GM19467 (cell line): ENCODE measurements around the gene KDSR.
"Not testable (repeated sequence)": the region's sequence is repeated elsewhere in the genome, so short reads cannot be mapped to it uniquely, and the experiment has no call there.

ENCODE experiments used
- ATAC-seq: cut with Tn5 transposase; IDR thresholded peaks from one replicate; pipeline ENCODE4 v1.9.1; 2021; ENCODE audit warnings: mild to moderate bottlenecking, moderate library complexity; ENCODE audit not compliant: unreplicated experiment

The KDSR gene

GRCh38 chr18:63366213-63367052, 573 bp downstream of the KDSR start:
- ATAC-seq = peak; percentile 23

DNA sequence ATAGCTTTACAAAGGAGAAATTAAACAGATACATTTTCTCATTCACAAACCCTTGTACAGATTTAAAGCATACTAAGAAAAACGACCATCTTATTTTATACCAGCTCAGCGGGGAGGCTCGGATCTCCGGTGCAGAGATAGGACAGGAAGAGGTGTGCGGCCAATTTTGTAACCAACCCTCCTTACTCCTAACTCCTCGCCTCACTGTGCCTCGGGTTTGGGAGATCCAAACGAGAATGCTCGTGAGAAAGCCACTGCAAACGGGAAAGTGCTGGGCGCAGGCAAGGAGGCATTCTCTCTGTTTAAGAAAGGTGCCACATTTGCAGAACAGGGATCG, 1.2 kb downstream of the KDSR start:
- ATAC-seq = no peak

DNA sequence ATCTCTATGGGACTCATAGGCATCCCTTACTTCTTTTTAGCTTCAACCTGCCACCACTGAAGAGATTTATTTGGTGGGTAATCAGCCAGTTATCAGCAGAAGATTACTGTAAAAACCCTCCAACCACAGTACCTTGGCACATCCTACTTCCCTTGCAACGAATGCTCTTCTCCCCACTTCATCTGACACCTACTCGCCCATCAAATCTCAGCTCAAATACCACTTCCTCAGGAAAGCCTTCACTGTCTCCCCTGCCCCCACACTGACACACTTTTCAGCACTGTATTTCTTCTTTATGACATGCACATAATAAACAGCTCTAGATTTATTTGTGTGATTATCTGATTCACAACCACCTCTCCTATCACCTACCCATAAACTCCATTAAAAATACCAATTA, 3.1 kb downstream of the KDSR start:
- no peak for ATAC-seq

GRCh38 chr18:63363420-63363819, 3.6 kb downstream of the KDSR start:
- not testable (repeated sequence) for ATAC-seq

GRCh38 chr18:63356272-63356896, 10.6 kb downstream of the KDSR start:
- no peak for ATAC-seq

DNA sequence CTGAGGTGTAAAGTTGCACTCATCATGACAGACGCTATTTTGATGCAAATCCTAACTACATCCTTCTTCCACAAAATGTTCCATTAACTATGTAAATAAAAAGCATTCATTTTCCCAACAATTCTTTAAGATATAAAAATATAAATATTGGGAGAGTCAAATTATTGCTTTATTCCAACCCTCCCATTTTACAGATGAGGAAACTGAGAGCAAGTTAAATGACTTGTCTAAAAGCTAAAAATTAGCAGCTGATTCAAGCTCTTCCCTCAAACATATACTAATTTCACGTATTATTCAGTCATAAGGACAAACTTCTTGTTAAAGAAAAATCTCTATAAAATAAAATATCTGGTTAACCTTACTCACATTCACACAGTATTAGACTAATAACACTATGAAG, 16.8 kb downstream of the KDSR start:
- no peak for ATAC-seq

DNA sequence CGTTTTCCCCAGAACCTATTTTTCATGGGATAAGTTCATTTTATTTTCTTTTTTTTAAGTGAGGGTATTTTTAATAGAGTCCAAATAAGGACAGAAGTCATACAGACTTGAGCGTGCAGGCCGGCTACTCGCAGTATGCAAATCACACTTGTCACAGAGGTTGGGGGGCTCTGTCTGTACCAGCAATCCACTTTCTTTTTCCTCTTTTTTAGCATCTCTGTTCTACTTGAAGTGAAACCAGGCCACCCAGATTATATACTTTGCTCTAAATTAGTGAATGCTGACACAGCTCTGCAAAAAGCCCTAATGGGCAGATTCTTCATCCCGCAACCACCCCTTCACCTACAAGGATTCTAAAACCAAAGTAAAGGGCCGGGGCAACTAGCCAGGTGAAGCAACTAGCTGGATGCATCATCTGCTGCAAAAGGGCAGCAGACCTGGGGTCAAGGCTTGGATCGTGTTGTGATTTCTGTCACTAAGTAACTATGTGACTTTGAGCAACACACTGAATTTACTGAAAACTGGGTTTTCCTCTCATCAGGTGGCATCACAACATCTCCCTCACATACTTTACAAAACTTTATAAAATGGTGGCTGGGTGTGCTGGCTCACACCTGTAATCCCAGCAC, 18.4 kb downstream of the KDSR start:
- ATAC-seq = no peak

- no peak for ATAC-seq
These were observed 20.4 kb downstream of the KDSR start for GRCh38 chr18:63346480-63347183.

GRCh38 chr18:63346031-63346430, 21.0 kb downstream of the KDSR start:
- ATAC-seq = no peak

DNA sequence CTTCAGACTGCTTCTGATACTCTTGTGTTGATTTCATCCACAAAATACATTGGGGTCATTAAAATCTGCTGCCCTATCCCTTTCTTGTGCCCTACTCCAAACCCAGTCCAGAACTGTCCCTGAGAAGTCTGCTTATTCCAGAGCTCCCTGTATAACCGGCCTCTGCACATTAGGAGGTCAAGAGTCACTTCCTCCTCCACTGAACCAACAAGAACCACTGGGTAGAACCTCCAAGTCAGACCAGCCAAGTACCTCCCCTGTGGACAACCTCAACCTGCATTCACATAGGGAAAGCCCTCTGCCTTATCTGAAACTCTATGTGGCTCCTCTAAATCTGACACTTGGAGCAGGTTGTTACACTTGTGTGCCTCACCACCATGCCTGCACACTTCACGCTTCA, 22.1 kb downstream of the KDSR start:
- no peak for ATAC-seq

DNA sequence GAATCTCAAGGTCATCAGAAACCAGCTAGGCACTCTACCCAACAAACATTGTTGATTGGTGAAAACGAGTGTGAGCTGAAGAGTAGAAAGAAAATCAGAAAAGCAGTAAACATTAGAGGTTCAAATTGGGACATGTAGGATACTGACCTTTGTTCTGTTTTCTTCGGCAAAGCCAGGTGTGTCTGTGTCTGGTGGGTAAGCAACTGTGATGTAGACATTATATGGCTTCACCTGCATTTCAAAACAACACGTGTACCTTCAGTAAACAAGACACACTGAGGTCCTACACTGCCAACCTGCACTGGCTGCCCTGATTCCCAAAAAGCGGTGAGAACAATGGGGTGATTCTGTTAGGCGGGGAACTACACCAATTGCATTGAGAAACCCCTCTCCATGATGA, 22.7 kb downstream of the KDSR start:
- no peak for ATAC-seq

GRCh38 chr18:63342206-63342605, 24.8 kb downstream of the KDSR start:
- no peak for ATAC-seq

- ATAC-seq = no peak
These were observed 27.0 kb downstream of the KDSR start for GRCh38 chr18:63339920-63340484.

DNA sequence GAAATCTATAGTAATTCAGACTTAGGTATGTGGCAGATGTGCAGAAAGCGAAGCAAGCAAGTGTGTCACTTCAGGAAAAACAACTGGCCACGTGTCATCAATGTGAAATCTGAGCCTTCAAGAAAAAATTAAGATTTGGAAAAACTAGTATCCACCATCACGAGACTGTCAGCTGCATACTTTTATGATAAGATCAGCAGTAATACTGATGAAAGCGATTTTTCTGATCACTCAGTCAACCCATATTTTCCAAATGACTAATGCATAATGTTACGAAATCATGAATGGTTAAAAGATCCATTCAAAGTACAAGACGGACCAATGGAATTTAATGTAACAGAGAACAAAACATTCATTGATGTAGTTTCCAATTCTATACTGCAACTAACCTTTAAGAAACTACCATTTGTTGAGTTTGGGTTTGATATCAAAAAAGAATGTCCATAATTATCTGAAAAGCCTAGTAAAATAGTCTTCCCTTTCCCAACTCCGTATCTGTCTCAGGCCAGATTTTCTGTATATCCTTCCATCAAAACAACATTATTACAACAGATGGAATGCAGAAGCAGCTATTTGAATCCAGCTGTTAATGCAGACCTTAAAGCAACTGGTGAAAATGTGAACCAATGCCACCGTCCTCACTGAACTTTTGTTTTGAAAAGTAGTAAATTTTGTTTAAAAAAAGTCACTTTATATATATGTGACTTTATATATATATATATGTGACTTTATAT, 30.5 kb downstream of the KDSR start:
- no peak for ATAC-seq

DNA sequence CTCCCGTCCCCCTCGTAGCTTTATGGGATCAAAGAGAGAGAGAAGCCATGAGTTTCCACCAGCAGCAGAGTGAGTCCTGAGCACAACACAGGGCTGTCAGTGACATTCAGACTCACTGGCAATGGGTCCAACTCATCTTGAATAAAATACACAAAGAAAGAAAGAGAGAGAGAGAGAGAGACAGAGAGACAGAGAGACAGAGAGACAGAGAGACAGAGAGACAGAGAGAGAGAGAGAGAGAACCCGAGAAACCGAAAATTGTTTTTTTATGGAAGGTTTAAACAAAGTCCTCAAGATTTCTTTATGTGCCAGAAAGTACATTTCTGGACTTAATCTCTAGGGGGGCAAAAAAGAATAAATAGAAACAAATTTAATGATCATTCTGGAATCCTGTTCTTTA, 35.9 kb downstream of the KDSR start:
- ATAC-seq = no peak

- no peak for ATAC-seq
These were observed 37.4 kb downstream of the KDSR start for GRCh38 chr18:63329431-63330145.

DNA sequence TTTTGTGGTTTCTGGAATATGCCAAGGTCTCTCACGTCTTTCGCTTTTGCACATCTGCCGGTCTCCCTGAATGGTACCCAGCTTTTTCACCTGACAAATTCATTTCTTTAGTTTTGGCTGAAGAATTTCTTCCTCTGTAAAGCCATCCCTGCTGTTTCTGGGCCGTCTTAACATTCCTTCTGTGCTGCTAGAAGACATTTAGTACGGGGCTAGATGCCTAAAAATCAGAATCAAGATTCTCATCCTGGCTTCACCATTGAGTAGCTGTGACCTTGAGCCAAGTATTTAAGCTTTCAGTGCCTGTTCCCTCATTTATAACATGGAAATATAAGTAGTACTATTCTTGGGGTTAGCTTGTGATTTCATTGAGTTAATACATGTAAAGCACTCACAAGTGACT, 41.0 kb downstream of the KDSR start:
- no peak for ATAC-seq

GRCh38 chr18:63325086-63325686, 41.8 kb downstream of the KDSR start:
- ATAC-seq = no peak

- ATAC-seq = no peak
These were observed 43.9 kb downstream of the KDSR start for GRCh38 chr18:63322908-63323634.
